ENCODE results near the gene GPRIN2. TPM values are rescaled to one million over a fixed set of nuclear protein-coding genes. Genes with fewer than 3 reads are reported as not detected.

The GPRIN2 gene
- total RNA-seq, 1 donor from 2014 or later = not detected

GRCh38 chr10:46567151-46567550, 10.7 kb upstream of the GPRIN2 start:
- intact Hi-C loops (cut with micrococcal nuclease) = loop anchor here (10.0 kb wide), 1 partner anchor 1332 kb away; no protein-coding TSS in a partner anchor

- intact Hi-C loops (cut with micrococcal nuclease) = loop anchor here (10.0 kb wide), 1 partner anchor 1331 kb away; no protein-coding TSS in a partner anchor
Observed at GRCh38 chr10:46565591-46566332, 9.3 kb upstream of the GPRIN2 start.

GRCh38 chr10:46560952-46561351, 4.5 kb upstream of the GPRIN2 start:
- intact Hi-C loops (cut with micrococcal nuclease) = loop anchor here (10.0 kb wide), 1 partner anchor 1326 kb away; no protein-coding TSS in a partner anchor

- intact Hi-C loops (cut with micrococcal nuclease) = loop anchor here (10.0 kb wide), 1 partner anchor 1326 kb away; no protein-coding TSS in a partner anchor
Observed at GRCh38 chr10:46560381-46560780, 3.9 kb upstream of the GPRIN2 start.

GRCh38 chr10:46559231-46559671, 2.8 kb upstream of the GPRIN2 start:
- intact Hi-C loops (cut with micrococcal nuclease) = no loop called here

GRCh38 chr10:46558392-46559185, 2.1 kb upstream of the GPRIN2 start:
- intact Hi-C loops (cut with micrococcal nuclease) = no loop called here

- intact Hi-C loops (cut with micrococcal nuclease) = no loop called here
Observed at GRCh38 chr10:46558122-46558391, 1.6 kb upstream of the GPRIN2 start.

GRCh38 chr10:46557319-46558121, 1.1 kb upstream of the GPRIN2 start:
- intact Hi-C loops (cut with micrococcal nuclease) = no loop called here

GRCh38 chr10:46555713-46556514, 544 bp downstream of the GPRIN2 start:
- intact Hi-C loops (cut with micrococcal nuclease) = no loop called here

- intact Hi-C loops (cut with micrococcal nuclease) = no loop called here
Observed at GRCh38 chr10:46555366-46555712, 1.1 kb downstream of the GPRIN2 start.

- intact Hi-C loops (cut with micrococcal nuclease) = no loop called here
Observed at GRCh38 chr10:46554166-46554781, 2.2 kb downstream of the GPRIN2 start.

- intact Hi-C loops (cut with micrococcal nuclease) = no loop called here
Observed at GRCh38 chr10:46553238-46554049, 3.0 kb downstream of the GPRIN2 start.

- intact Hi-C loops (cut with micrococcal nuclease) = no loop called here
Observed at GRCh38 chr10:46552526-46553237, 3.8 kb downstream of the GPRIN2 start.

GRCh38 chr10:46551701-46552525, 4.5 kb downstream of the GPRIN2 start:
- intact Hi-C loops (cut with micrococcal nuclease) = no loop called here

- intact Hi-C loops (cut with micrococcal nuclease) = no loop called here
Observed at GRCh38 chr10:46550795-46551700, 5.4 kb downstream of the GPRIN2 start.

- intact Hi-C loops (cut with micrococcal nuclease) = no loop called here
Observed at GRCh38 chr10:46550076-46550790, 6.2 kb downstream of the GPRIN2 start.

All from T-helper 2 cell treated with Interferon-gamma antibody and Interleukin-4, amounts not matched to agents 100 ng/mL and 5 ng/mL, for 36 hours (primary cell).